PFSK-1 (cell line): ENCODE results near the gene SLC12A4.

ENCODE experiments used
- FOXP2 ChIP-seq: optimal IDR thresholded peaks from 2 replicates; pipeline ENCODE3; 2011; ENCODE audit warnings: borderline replicate concordance, control low read depth, inconsistent platforms; ENCODE audit not compliant: insufficient read depth; ENCODE audit errors: extremely low read length, extremely low read depth
- POLR2AphosphoS5 ChIP-seq: IDR thresholded peaks from 2 replicates; pipeline ENCODE4 v1.6.1; 2012; ENCODE audit warnings: low read depth, mild to moderate bottlenecking, control low read depth, low read length, moderate library complexity
- REST ChIP-seq, 2 experiments: IDR thresholded peaks; 2 replicates each; pipeline versions ENCODE4 v1.6.1 to v1.8.0; 2011 to 2012; ENCODE audit warnings: low read depth in 2 of 2, low read length in 2 of 2, control low read depth in 1 of 2, inconsistent platforms in 1 of 2, mild to moderate bottlenecking in 1 of 2, moderate library complexity in 1 of 2; ENCODE audit not compliant: insufficient read depth in 1 of 2
- SIN3A ChIP-seq: IDR thresholded peaks from 2 replicates; pipeline ENCODE4 v1.6.1; 2012; ENCODE audit warnings: mild to moderate bottlenecking, low read length, moderate library complexity, borderline replicate concordance; ENCODE audit not compliant: insufficient read depth
- TAF1 ChIP-seq: IDR thresholded peaks from 2 replicates; pipeline ENCODE4 v1.6.1; 2012; ENCODE audit warnings: low read length, control low read depth, borderline replicate concordance; ENCODE audit not compliant: insufficient read depth

Gene SLC12A4

GRCh38 chr16:67943619-67944504 lies 24.6 kb downstream of the SLC12A4 start, which contains the start of gene LCAT:
Gene LCAT, minus strand, starts transcription at chr16:67944120. Its CDS starts 19 bp downstream, at chr16:67944101.
- TF ChIP-seq REST (IDR thresholded peaks at IDR 0.05; ENCODE audit: insufficient read depth in 1 of 2, low read depth in 2 of 2, low read length in 2 of 2) (no peak), FOXP2 (no peak), TAF1 (no peak), SIN3A (no peak), POLR2AphosphoS5 (no peak)

- TF ChIP-seq REST (IDR thresholded peaks at IDR 0.05; ENCODE audit: insufficient read depth in 1 of 2, low read depth in 2 of 2, low read length in 2 of 2): no peak
Measured at GRCh38 chr16:67943256-67943618, 25.2 kb downstream of the SLC12A4 start.

DNA sequence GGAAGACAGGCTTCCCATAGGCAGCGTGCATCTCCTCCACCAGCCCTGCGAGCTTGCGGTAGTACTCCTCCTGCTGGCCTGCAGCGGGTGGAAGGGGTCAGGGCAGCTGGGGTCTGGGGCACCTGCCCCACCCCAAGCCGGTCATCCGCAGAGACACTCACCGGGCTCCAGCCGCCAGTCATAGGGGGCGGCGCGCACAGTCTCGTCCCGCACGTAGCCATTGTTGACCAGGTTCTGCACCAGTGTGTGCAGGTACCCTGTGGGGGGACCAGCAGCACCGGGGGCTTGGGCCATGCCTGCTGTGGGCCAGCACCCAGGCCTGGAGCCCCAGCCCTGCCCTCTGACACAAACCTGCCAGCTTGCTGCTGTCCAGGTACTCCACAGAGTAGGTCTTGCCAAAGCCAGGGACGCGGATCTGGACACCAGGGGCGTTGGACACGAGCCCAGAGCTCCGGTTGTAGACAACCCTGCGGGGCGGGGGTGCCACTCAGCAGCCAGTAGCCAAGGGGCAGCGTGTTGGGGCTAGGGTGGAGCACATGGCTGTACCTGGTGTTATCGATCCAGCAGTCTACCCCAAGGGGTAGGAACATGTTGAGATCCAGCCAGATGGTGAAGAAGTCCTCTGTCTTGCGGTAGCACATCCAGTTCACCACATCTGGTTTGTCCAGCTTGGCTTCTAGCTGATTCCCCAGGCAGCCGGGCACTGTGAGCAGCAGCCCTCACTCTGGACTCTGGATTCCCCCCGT lies 25.8 kb downstream of the SLC12A4 start:
- TF ChIP-seq FOXP2: no peak
- no peak for TF ChIP-seq POLR2AphosphoS5
- no peak for TF ChIP-seq SIN3A

- no peak for TF ChIP-seq FOXP2
- no peak for TF ChIP-seq SIN3A
- TF ChIP-seq POLR2AphosphoS5: no peak
- TF ChIP-seq TAF1: no peak
- no peak for TF ChIP-seq REST (IDR thresholded peaks at IDR 0.05; ENCODE audit: insufficient read depth in 1 of 2, low read depth in 2 of 2, low read length in 2 of 2)
Measured at GRCh38 chr16:67942200-67942509, 26.3 kb downstream of the SLC12A4 start.

DNA sequence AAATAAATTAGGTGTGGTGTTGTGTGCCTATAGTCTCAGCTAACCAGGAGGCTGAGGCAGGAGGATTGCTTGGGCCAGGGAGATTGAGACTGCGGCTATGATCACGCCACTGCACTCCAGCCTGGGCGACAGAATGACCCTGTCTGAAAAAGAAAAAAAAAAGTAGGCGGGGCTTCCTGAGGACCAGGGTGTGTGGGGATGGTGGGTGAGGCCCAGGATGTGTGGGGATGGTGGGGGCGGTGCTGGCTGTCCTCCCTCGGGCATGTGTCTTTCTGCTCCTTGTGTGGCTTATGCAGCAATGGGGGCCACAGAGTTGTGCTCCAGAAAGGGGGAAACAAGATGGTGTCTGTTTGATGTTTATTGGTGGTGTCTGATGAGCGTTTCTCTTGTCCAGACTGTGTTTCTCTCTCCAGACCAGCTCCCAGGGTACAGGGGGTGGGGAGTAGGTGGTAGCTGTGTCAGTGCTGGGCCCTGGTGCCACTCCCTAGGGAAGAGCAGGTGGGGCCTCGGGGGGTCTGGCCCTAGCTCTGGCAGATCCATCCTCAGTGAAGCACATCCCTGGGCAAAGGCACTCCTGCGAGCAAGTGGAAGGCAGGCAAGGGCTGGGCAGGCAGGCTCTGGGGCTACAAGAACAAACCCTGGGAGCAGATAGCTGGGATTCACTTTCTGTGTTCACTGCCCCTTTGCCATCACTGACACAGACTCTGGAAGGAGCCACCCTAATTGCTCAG lies 26.8 kb downstream of the SLC12A4 start:
- TF ChIP-seq REST (IDR thresholded peaks at IDR 0.05; ENCODE audit: insufficient read depth in 1 of 2, low read depth in 2 of 2, low read length in 2 of 2): no peak
- no peak for TF ChIP-seq FOXP2
- no peak for TF ChIP-seq POLR2AphosphoS5
- TF ChIP-seq TAF1: no peak
- TF ChIP-seq SIN3A: no peak
